ENCODE data around the gene KATNIP.
A peak's percentile ranks its signal among the peaks of the same experiment; 100 is the strongest.

Gene KATNIP

GRCh38 chr16:27549746-27550581, at the start of gene KATNIP, which contains the start of gene GTF3C1:
TSS of gene KATNIP (plus strand) at chr16:27550144. CDS start at chr16:27550171, 27 bp downstream.
TSS of gene GTF3C1 (minus strand) at chr16:27549913. CDS start at chr16:27549890, 23 bp downstream.
- H3K9ac ChIP-seq (ENCODE audit: low read depth in 1 of 2, low read length in 2 of 2) = peak within 1 kb of the TSS; percentile 79 to 90
- peaks cover 22 to 24% of the 10 kb centered on the region in 2 donors for H3K4me1 ChIP-seq (ENCODE audit: control insufficient read depth in 1 of 2, insufficient read depth in 2 of 2, low read length in 2 of 2)
- peaks cover 4 to 5% of the 10 kb centered on the region in 2 donors for H3K36me3 ChIP-seq (ENCODE audit: control insufficient read depth in 1 of 2, insufficient read depth in 2 of 2, low read length in 2 of 2)
- peak within 1 kb of the TSS; percentile 48 for H3K27ac ChIP-seq (ENCODE audit: low read depth, low read length)
- peak within 1 kb of the TSS; percentile 89 to 100 for H3K4me3 ChIP-seq (ENCODE audit: low read depth in 1 of 2, low read length in 2 of 2)
- H3K9me3 ChIP-seq (ENCODE audit: control insufficient read depth in 1 of 2, low read length in 2 of 2) = no peaks in the 10 kb centered on the region
- H3K27me3 ChIP-seq (ENCODE audit: control insufficient read depth in 1 of 2, insufficient read depth in 2 of 2, low read length in 2 of 2) = no peaks in the 10 kb centered on the region

- H3K27ac ChIP-seq (ENCODE audit: low read depth, low read length) = no peak overlapping the region
Observed at GRCh38 chr16:27500801-27501200, 49.1 kb upstream of the KATNIP start.

GRCh38 chr16:27503662-27504061, 46.3 kb upstream of the KATNIP start:
- Histone ChIP-seq H3K4me3 (ENCODE audit: low read depth in 1 of 2, low read length in 2 of 2) (no peak overlapping the region), H3K9me3 (ENCODE audit: control insufficient read depth in 1 of 2, low read length in 2 of 2) (no peaks in the 10 kb centered on the region), H3K36me3 (ENCODE audit: control insufficient read depth in 1 of 2, insufficient read depth in 2 of 2, low read length in 2 of 2) (peaks cover 76 to 97% of the 10 kb centered on the region in 2 donors), H3K4me1 (ENCODE audit: control insufficient read depth in 1 of 2, insufficient read depth in 2 of 2, low read length in 2 of 2) (no peaks in the 10 kb centered on the region), H3K27me3 (ENCODE audit: control insufficient read depth in 1 of 2, insufficient read depth in 2 of 2, low read length in 2 of 2) (no peaks in the 10 kb centered on the region), H3K27ac (ENCODE audit: low read depth, low read length) (no peak overlapping the region), H3K9ac (ENCODE audit: low read depth in 1 of 2, low read length in 2 of 2) (no peak overlapping the region)

More at GRCh38 chr16:27500801-27501200, 49.1 kb upstream of the KATNIP start:
- no peaks in the 10 kb centered on the region for H3K27me3 ChIP-seq (ENCODE audit: control insufficient read depth in 1 of 2, insufficient read depth in 2 of 2, low read length in 2 of 2)
- no peaks in the 10 kb centered on the region for H3K9me3 ChIP-seq (ENCODE audit: control insufficient read depth in 1 of 2, low read length in 2 of 2)
- H3K4me1 ChIP-seq (ENCODE audit: control insufficient read depth in 1 of 2, insufficient read depth in 2 of 2, low read length in 2 of 2) = no peaks in the 10 kb centered on the region
- H3K9ac ChIP-seq (ENCODE audit: low read depth in 1 of 2, low read length in 2 of 2) = no peak overlapping the region
- peaks cover 65 to 97% of the 10 kb centered on the region in 2 donors for H3K36me3 ChIP-seq (ENCODE audit: control insufficient read depth in 1 of 2, insufficient read depth in 2 of 2, low read length in 2 of 2)
- H3K4me3 ChIP-seq (ENCODE audit: low read depth in 1 of 2, low read length in 2 of 2) = no peak overlapping the region

GRCh38 chr16:27505297-27506236, 44.4 kb upstream of the KATNIP start:
- Histone ChIP-seq H3K4me1 (ENCODE audit: control insufficient read depth in 1 of 2, insufficient read depth in 2 of 2, low read length in 2 of 2) (no peaks in the 10 kb centered on the region), H3K36me3 (ENCODE audit: control insufficient read depth in 1 of 2, insufficient read depth in 2 of 2, low read length in 2 of 2) (peaks cover 62 to 93% of the 10 kb centered on the region in 2 donors), H3K27ac (ENCODE audit: low read depth, low read length) (no peak overlapping the region)

GRCh38 chr16:27506771-27507170, 43.2 kb upstream of the KATNIP start:
- no peaks in the 10 kb centered on the region for H3K9me3 ChIP-seq (ENCODE audit: control insufficient read depth in 1 of 2, low read length in 2 of 2)
- H3K9ac ChIP-seq (ENCODE audit: low read depth in 1 of 2, low read length in 2 of 2) = no peak overlapping the region
- peaks cover 58 to 92% of the 10 kb centered on the region in 2 donors for H3K36me3 ChIP-seq (ENCODE audit: control insufficient read depth in 1 of 2, insufficient read depth in 2 of 2, low read length in 2 of 2)
- H3K27me3 ChIP-seq (ENCODE audit: control insufficient read depth in 1 of 2, insufficient read depth in 2 of 2, low read length in 2 of 2) = no peaks in the 10 kb centered on the region
- no peak overlapping the region for H3K4me3 ChIP-seq (ENCODE audit: low read depth in 1 of 2, low read length in 2 of 2)
- no peaks in the 10 kb centered on the region for H3K4me1 ChIP-seq (ENCODE audit: control insufficient read depth in 1 of 2, insufficient read depth in 2 of 2, low read length in 2 of 2)
- H3K27ac ChIP-seq (ENCODE audit: low read depth, low read length) = no peak overlapping the region

More at GRCh38 chr16:27505297-27506236, 44.4 kb upstream of the KATNIP start:
- no peaks in the 10 kb centered on the region for H3K9me3 ChIP-seq (ENCODE audit: control insufficient read depth in 1 of 2, low read length in 2 of 2)
- H3K27me3 ChIP-seq (ENCODE audit: control insufficient read depth in 1 of 2, insufficient read depth in 2 of 2, low read length in 2 of 2) = no peaks in the 10 kb centered on the region
- H3K4me3 ChIP-seq (ENCODE audit: low read depth in 1 of 2, low read length in 2 of 2) = no peak overlapping the region
- no peak overlapping the region for H3K9ac ChIP-seq (ENCODE audit: low read depth in 1 of 2, low read length in 2 of 2)

- no peak overlapping the region for H3K4me3 ChIP-seq (ENCODE audit: low read depth in 1 of 2, low read length in 2 of 2)
- no peak overlapping the region for H3K27ac ChIP-seq (ENCODE audit: low read depth, low read length)
- no peak overlapping the region for H3K9ac ChIP-seq (ENCODE audit: low read depth in 1 of 2, low read length in 2 of 2)
- H3K4me1 ChIP-seq (ENCODE audit: control insufficient read depth in 1 of 2, insufficient read depth in 2 of 2, low read length in 2 of 2) = no peaks in the 10 kb centered on the region
- H3K9me3 ChIP-seq (ENCODE audit: control insufficient read depth in 1 of 2, low read length in 2 of 2) = no peaks in the 10 kb centered on the region
- peaks cover 47 to 89% of the 10 kb centered on the region in 2 donors for H3K36me3 ChIP-seq (ENCODE audit: control insufficient read depth in 1 of 2, insufficient read depth in 2 of 2, low read length in 2 of 2)
- no peaks in the 10 kb centered on the region for H3K27me3 ChIP-seq (ENCODE audit: control insufficient read depth in 1 of 2, insufficient read depth in 2 of 2, low read length in 2 of 2)
Observed at GRCh38 chr16:27508476-27508875, 41.5 kb upstream of the KATNIP start.

- Histone ChIP-seq H3K36me3 (ENCODE audit: control insufficient read depth in 1 of 2, insufficient read depth in 2 of 2, low read length in 2 of 2) (peaks cover 32 to 63% of the 10 kb centered on the region in 2 donors), H3K9me3 (ENCODE audit: control insufficient read depth in 1 of 2, low read length in 2 of 2) (no peaks in the 10 kb centered on the region), H3K27me3 (ENCODE audit: control insufficient read depth in 1 of 2, insufficient read depth in 2 of 2, low read length in 2 of 2) (no peaks in the 10 kb centered on the region), H3K4me3 (ENCODE audit: low read depth in 1 of 2, low read length in 2 of 2) (no peak overlapping the region), H3K4me1 (ENCODE audit: control insufficient read depth in 1 of 2, insufficient read depth in 2 of 2, low read length in 2 of 2) (no peaks in the 10 kb centered on the region), H3K27ac (ENCODE audit: low read depth, low read length) (no peak overlapping the region), H3K9ac (ENCODE audit: low read depth in 1 of 2, low read length in 2 of 2) (no peak overlapping the region)
Observed at GRCh38 chr16:27511657-27512448, 38.1 kb upstream of the KATNIP start.

- Histone ChIP-seq H3K9me3 (ENCODE audit: control insufficient read depth in 1 of 2, low read length in 2 of 2) (no peaks in the 10 kb centered on the region), H3K4me1 (ENCODE audit: control insufficient read depth in 1 of 2, insufficient read depth in 2 of 2, low read length in 2 of 2) (no peaks in the 10 kb centered on the region), H3K27me3 (ENCODE audit: control insufficient read depth in 1 of 2, insufficient read depth in 2 of 2, low read length in 2 of 2) (no peaks in the 10 kb centered on the region), H3K4me3 (ENCODE audit: low read depth in 1 of 2, low read length in 2 of 2) (no peak overlapping the region), H3K9ac (ENCODE audit: low read depth in 1 of 2, low read length in 2 of 2) (no peak overlapping the region), H3K36me3 (ENCODE audit: control insufficient read depth in 1 of 2, insufficient read depth in 2 of 2, low read length in 2 of 2) (peaks cover 19 to 59% of the 10 kb centered on the region in 2 donors), H3K27ac (ENCODE audit: low read depth, low read length) (no peak overlapping the region)
Observed at GRCh38 chr16:27514806-27515205, 35.1 kb upstream of the KATNIP start.

- Histone ChIP-seq H3K9me3 (ENCODE audit: control insufficient read depth in 1 of 2, low read length in 2 of 2) (no peaks in the 10 kb centered on the region), H3K27ac (ENCODE audit: low read depth, low read length) (peak overlapping the region; percentile 13), H3K4me3 (ENCODE audit: low read depth in 1 of 2, low read length in 2 of 2) (no peak overlapping the region), H3K36me3 (ENCODE audit: control insufficient read depth in 1 of 2, insufficient read depth in 2 of 2, low read length in 2 of 2) (peaks cover 18 to 52% of the 10 kb centered on the region in 2 donors), H3K27me3 (ENCODE audit: control insufficient read depth in 1 of 2, insufficient read depth in 2 of 2, low read length in 2 of 2) (no peaks in the 10 kb centered on the region), H3K9ac (ENCODE audit: low read depth in 1 of 2, low read length in 2 of 2) (no peak overlapping the region), H3K4me1 (ENCODE audit: control insufficient read depth in 1 of 2, insufficient read depth in 2 of 2, low read length in 2 of 2) (no peaks in the 10 kb centered on the region)
Observed at GRCh38 chr16:27515874-27516353, 34.0 kb upstream of the KATNIP start.
